HTR-8/SVneo (cell line): Measurements from ENCODE around the gene KRT2.

Source experiments
- DNase-seq: peaks from one replicate; pipeline ENCODE4 v3.0.0; 2011; ENCODE audit warnings: low spot score, mixed read lengths; ENCODE audit not compliant: insufficient read length
- FAIRE-seq: peaks from 2 replicates; lab custom pipeline; 2011; peaks lifted over from hg19 to GRCh38; lab: Jason Lieb, UNC

The KRT2 gene

GRCh38 chr12:52645982-52646381, 6.0 kb downstream of the KRT2 start:
- FAIRE-seq (no peak), DNase-seq (no peak)

GRCh38 chr12:52645120-52645761, 6.8 kb downstream of the KRT2 start:
- DNase-seq (no peak), FAIRE-seq (no peak)

- DNase-seq (no peak), FAIRE-seq (no peak)
These were observed 8.0 kb downstream of the KRT2 start for GRCh38 chr12:52644078-52644415.

GRCh38 chr12:52643233-52644077, 8.6 kb downstream of the KRT2 start:
- FAIRE-seq, result no peak
- DNase-seq, result no peak

GRCh38 chr12:52641468-52641867, 10.5 kb downstream of the KRT2 start:
- no peak for DNase-seq
- FAIRE-seq, result no peak

- DNase-seq (no peak), FAIRE-seq (no peak)
These were observed 14.7 kb downstream of the KRT2 start for GRCh38 chr12:52637299-52637698.

- FAIRE-seq (no peak), DNase-seq (no peak)
These were observed 15.3 kb downstream of the KRT2 start for GRCh38 chr12:52636592-52637258.

- FAIRE-seq, result no peak
These were observed 15.8 kb downstream of the KRT2 start for GRCh38 chr12:52636189-52636588.

GRCh38 chr12:52634266-52635056, 17.6 kb downstream of the KRT2 start:
- DNase-seq (no peak), FAIRE-seq (no peak)

More at GRCh38 chr12:52636189-52636588, 15.8 kb downstream of the KRT2 start:
- no peak for DNase-seq

GRCh38 chr12:52633383-52633782, 18.6 kb downstream of the KRT2 start:
- FAIRE-seq, result no peak
- no peak for DNase-seq

GRCh38 chr12:52632656-52633055, 19.4 kb downstream of the KRT2 start:
- FAIRE-seq, result no peak

GRCh38 chr12:52631676-52632459, 20.1 kb downstream of the KRT2 start:
- DNase-seq (no peak), FAIRE-seq (no peak)

More at GRCh38 chr12:52632656-52633055, 19.4 kb downstream of the KRT2 start:
- DNase-seq, result no peak

- DNase-seq (no peak), FAIRE-seq (no peak)
These were observed 20.7 kb downstream of the KRT2 start for GRCh38 chr12:52631264-52631663.

- FAIRE-seq (no peak), DNase-seq (no peak)
These were observed 21.3 kb downstream of the KRT2 start for GRCh38 chr12:52630599-52631200.

GRCh38 chr12:52630008-52630500, 22.0 kb downstream of the KRT2 start:
- FAIRE-seq (no peak), DNase-seq (no peak)

- DNase-seq (no peak), FAIRE-seq (no peak)
These were observed 22.6 kb downstream of the KRT2 start for GRCh38 chr12:52629281-52630007.

GRCh38 chr12:52628841-52629240, 23.2 kb downstream of the KRT2 start:
- DNase-seq (no peak), FAIRE-seq (no peak)

- FAIRE-seq (no peak), DNase-seq (no peak)
These were observed 23.9 kb downstream of the KRT2 start for GRCh38 chr12:52628111-52628507.
